ENCODE measurements around the gene SLC1A7. TPM values are rescaled to one million over a fixed set of nuclear protein-coding genes. Genes with fewer than 3 reads are reported as not detected.

SLC1A7 gene
- polyA plus RNA-seq, 1 donor (not counting 4 experiments of a cell fraction or from before 2014, with no cell fraction given), result not detected

DNA sequence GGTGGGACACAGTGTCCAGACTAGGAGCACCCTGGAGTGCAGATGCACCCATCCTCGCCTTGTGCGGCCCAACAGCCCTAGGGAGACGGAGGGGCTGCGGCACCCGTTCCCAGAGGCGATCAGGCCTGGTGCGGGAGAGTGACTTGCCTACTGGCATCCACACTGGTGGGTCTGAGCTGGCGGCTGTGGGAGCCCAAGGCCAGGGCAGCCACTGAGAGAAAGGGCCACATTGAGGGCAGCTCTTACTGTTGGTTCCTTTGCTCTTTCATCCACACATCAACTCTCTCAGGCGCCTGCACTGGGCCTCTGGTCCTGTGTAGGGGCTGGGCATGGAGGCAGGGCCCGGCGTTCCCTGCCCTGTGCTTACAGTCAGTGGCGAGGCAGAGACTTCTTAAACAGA lies 71.8 kb downstream of the SLC1A7 start:
- TF ChIP-seq EZH2 (IDR thresholded peaks at IDR 0.05; ENCODE audit: low read length), result no peak
- TF ChIP-seq, protein P1, sequence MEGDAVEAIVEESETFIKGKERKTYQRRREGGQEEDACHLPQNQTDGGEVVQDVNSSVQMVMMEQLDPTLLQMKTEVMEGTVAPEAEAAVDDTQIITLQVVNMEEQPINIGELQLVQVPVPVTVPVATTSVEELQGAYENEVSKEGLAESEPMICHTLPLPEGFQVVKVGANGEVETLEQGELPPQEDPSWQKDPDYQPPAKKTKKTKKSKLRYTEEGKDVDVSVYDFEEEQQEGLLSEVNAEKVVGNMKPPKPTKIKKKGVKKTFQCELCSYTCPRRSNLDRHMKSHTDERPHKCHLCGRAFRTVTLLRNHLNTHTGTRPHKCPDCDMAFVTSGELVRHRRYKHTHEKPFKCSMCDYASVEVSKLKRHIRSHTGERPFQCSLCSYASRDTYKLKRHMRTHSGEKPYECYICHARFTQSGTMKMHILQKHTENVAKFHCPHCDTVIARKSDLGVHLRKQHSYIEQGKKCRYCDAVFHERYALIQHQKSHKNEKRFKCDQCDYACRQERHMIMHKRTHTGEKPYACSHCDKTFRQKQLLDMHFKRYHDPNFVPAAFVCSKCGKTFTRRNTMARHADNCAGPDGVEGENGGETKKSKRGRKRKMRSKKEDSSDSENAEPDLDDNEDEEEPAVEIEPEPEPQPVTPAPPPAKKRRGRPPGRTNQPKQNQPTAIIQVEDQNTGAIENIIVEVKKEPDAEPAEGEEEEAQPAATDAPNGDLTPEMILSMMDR (optimal IDR thresholded peaks at IDR 0.05 in 1 of 3, IDR thresholded peaks at IDR 0.05 in 1 of 3, conservative IDR thresholded peaks at IDR 0.05 in 1 of 3; ENCODE audit: extremely low read depth in 1 of 3, insufficient read depth in 2 of 3, low read length in 3 of 3), result no peak
- Histone ChIP-seq H3K4me2 (ENCODE audit: control insufficient read depth, extremely low read depth, insufficient read depth, low read depth, low read length) (no peak overlapping the region), H3K36me3 (ENCODE audit: control insufficient read depth in 2 of 2, extremely low read depth in 1 of 2, insufficient read depth in 2 of 2, low read length in 2 of 2) (no peaks in the 10 kb centered on the region), H3K27me3 (ENCODE audit: control insufficient read depth, extremely low read depth, insufficient read depth, low read length) (no peaks in the 10 kb centered on the region), H3K4me1 (ENCODE audit: control insufficient read depth, extremely low read depth, insufficient read depth, low read length) (no peaks in the 10 kb centered on the region), H4K20me1 (ENCODE audit: control insufficient read depth, extremely low read depth, insufficient read depth, low read length) (no peaks in the 10 kb centered on the region), H3K79me2 (ENCODE audit: control insufficient read depth, insufficient read depth, low read length) (no peaks in the 10 kb centered on the region), H3K9me3 (ENCODE audit: control insufficient read depth, low read depth, low read length) (no peaks in the 10 kb centered on the region), H3K27ac (ENCODE audit: control insufficient read depth, insufficient read depth, low read length) (no peak overlapping the region), H3K9me1 (ENCODE audit: control insufficient read depth, extremely low read depth, insufficient read depth, low read length) (no peaks in the 10 kb centered on the region), H3K9ac (ENCODE audit: control insufficient read depth, extremely low read depth, insufficient read depth, low read length) (no peak overlapping the region), H3K4me3 (ENCODE audit: control insufficient read depth in 2 of 3, extremely low read depth in 1 of 3, insufficient read depth in 2 of 3, low read depth in 1 of 3, low read length in 3 of 3) (no peak overlapping the region), H2AFZ (ENCODE audit: control insufficient read depth, low read length) (no peak overlapping the region)
- FAIRE-seq, result no peak
- dilution Hi-C loops (cut with MboI; ENCODE audit: extremely low pct_ligation_motif_present, low sequenced_read_pairs), result no loop called here
- DNase-seq (ENCODE audit: low read depth, low spot score), result no peak

DNA sequence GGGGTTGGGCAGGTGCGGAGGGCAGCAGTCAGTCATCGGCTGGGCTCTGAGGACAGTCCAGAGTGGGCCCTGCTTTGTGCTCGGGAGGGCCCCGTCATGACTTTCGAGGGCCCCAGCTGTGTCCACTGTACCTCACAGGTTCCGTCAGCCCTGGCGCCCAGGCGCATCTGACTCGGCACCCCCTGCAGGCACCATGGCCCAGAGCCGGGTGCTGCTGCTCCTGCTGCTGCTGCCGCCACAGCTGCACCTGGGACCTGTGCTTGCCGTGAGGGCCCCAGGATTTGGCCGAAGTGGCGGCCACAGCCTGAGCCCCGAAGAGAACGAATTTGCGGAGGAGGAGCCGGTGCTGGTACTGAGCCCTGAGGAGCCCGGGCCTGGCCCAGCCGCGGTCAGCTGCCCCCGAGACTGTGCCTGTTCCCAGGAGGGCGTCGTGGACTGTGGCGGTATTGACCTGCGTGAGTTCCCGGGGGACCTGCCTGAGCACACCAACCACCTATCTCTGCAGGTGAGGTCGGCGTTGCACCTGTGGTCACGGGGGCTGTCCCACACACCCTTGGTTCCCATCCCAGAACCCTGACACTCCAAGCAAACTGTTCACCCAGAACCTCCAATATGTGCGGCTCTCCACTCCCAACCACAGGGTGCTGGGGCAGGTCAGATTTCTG lies 72.6 kb downstream of the SLC1A7 start:
- TF ChIP-seq, protein P1 (optimal IDR thresholded peaks at IDR 0.05 in 1 of 3, IDR thresholded peaks at IDR 0.05 in 1 of 3, conservative IDR thresholded peaks at IDR 0.05 in 1 of 3; ENCODE audit: extremely low read depth in 1 of 3, insufficient read depth in 2 of 3, low read length in 3 of 3), result no peak
- no peak for TF ChIP-seq EZH2 (IDR thresholded peaks at IDR 0.05; ENCODE audit: low read length)
- H3K4me2 ChIP-seq (ENCODE audit: control insufficient read depth, extremely low read depth, insufficient read depth, low read depth, low read length), result no peak overlapping the region
- no peaks in the 10 kb centered on the region for H3K9me3 ChIP-seq (ENCODE audit: control insufficient read depth, low read depth, low read length)
- no peak overlapping the region for H3K4me3 ChIP-seq (ENCODE audit: control insufficient read depth in 2 of 3, extremely low read depth in 1 of 3, insufficient read depth in 2 of 3, low read depth in 1 of 3, low read length in 3 of 3)
- H3K79me2 ChIP-seq (ENCODE audit: control insufficient read depth, insufficient read depth, low read length), result no peaks in the 10 kb centered on the region
- no peaks in the 10 kb centered on the region for H3K4me1 ChIP-seq (ENCODE audit: control insufficient read depth, extremely low read depth, insufficient read depth, low read length)
- no peak overlapping the region for H3K27ac ChIP-seq (ENCODE audit: control insufficient read depth, insufficient read depth, low read length)
- H3K9ac ChIP-seq (ENCODE audit: control insufficient read depth, extremely low read depth, insufficient read depth, low read length), result no peak overlapping the region
- DNase-seq (ENCODE audit: low read depth, low spot score) (no peak), FAIRE-seq (no peak)
- dilution Hi-C loops (cut with MboI; ENCODE audit: extremely low pct_ligation_motif_present, low sequenced_read_pairs), result no loop called here
- H3K27me3 ChIP-seq (ENCODE audit: control insufficient read depth, extremely low read depth, insufficient read depth, low read length), result peaks cover 3% of the 10 kb centered on the region
- no peaks in the 10 kb centered on the region for H3K36me3 ChIP-seq (ENCODE audit: control insufficient read depth in 2 of 2, extremely low read depth in 1 of 2, insufficient read depth in 2 of 2, low read length in 2 of 2)
- H4K20me1 ChIP-seq (ENCODE audit: control insufficient read depth, extremely low read depth, insufficient read depth, low read length), result no peaks in the 10 kb centered on the region
- no peak overlapping the region for H2AFZ ChIP-seq (ENCODE audit: control insufficient read depth, low read length)
- no peaks in the 10 kb centered on the region for H3K9me1 ChIP-seq (ENCODE audit: control insufficient read depth, extremely low read depth, insufficient read depth, low read length)

Measured in keratinocyte (primary cell).